ENCODE data around the gene TMEM231. TPM values are rescaled to one million over a fixed set of nuclear protein-coding genes. Genes with fewer than 3 reads are reported as not detected.

The TMEM231 gene
- total RNA-seq, 1 experiment from 2014 or later, result 6.6 TPM

GRCh38 chr16:75573955-75574354 is 17.9 kb upstream of the TMEM231 start:
- Mint-ChIP-seq H3K27ac (ENCODE audit: unreplicated experiment) (no peak overlapping the region), H3K4me3 (ENCODE audit: unreplicated experiment) (no peak overlapping the region), H3K27me3 (ENCODE audit: insufficient read depth, unreplicated experiment) (no peaks in the 10 kb centered on the region), H3K9me3 (ENCODE audit: unreplicated experiment) (no peaks in the 10 kb centered on the region), H3K4me1 (ENCODE audit: low read depth, unreplicated experiment) (no peaks in the 10 kb centered on the region), H3K36me3 (ENCODE audit: insufficient read depth, unreplicated experiment) (peaks cover 43% of the 10 kb centered on the region)
- H3K9me3 ChIP-seq, result no peaks in the 10 kb centered on the region
- no peaks in the 10 kb centered on the region for H3K4me1 ChIP-seq
- H3K36me3 ChIP-seq (ENCODE audit: control insufficient read depth, insufficient read depth, low read length), result peaks cover 10% of the 10 kb centered on the region
- H3K4me3 ChIP-seq (ENCODE audit: low read depth, low read length), result no peak overlapping the region
- BruUV-seq (replicated peaks), result no TSS peak
- intact Hi-C loops (cut with micrococcal nuclease; ENCODE audit: unreplicated experiment), result no loop called here
- no peaks in the 10 kb centered on the region for H3K27me3 ChIP-seq (replicated peaks; ENCODE audit: control insufficient read depth, insufficient read depth, low read length)
- POLR2A ChIA-PET, result no interaction called here
- CTCF ChIA-PET, result no interaction called here
- TF ChIP-seq CTCF (IDR thresholded peaks at IDR 0.05; ENCODE audit: insufficient read depth in 1 of 2, low read depth in 1 of 2, low read length in 1 of 2, severe bottlenecking in 1 of 2, unreplicated experiment in 1 of 2), result no peak
- DNase-seq, result no peak

GRCh38 chr16:75572864-75573542 is 17.0 kb upstream of the TMEM231 start:
- CTCF ChIA-PET, result no interaction called here
- intact Hi-C loops (cut with micrococcal nuclease; ENCODE audit: unreplicated experiment), result no loop called here
- Mint-ChIP-seq H3K9me3 (ENCODE audit: unreplicated experiment) (no peaks in the 10 kb centered on the region), H3K36me3 (ENCODE audit: insufficient read depth, unreplicated experiment) (peaks cover 38% of the 10 kb centered on the region), H3K27ac (ENCODE audit: unreplicated experiment) (no peak overlapping the region), H3K4me3 (ENCODE audit: unreplicated experiment) (no peak overlapping the region), H3K27me3 (ENCODE audit: insufficient read depth, unreplicated experiment) (no peaks in the 10 kb centered on the region), H3K4me1 (ENCODE audit: low read depth, unreplicated experiment) (no peaks in the 10 kb centered on the region)
- no TSS peak for BruUV-seq (replicated peaks)
- no peak for TF ChIP-seq CTCF (IDR thresholded peaks at IDR 0.05; ENCODE audit: insufficient read depth in 1 of 2, low read depth in 1 of 2, low read length in 1 of 2, severe bottlenecking in 1 of 2, unreplicated experiment in 1 of 2)
- Histone ChIP-seq H3K9me3 (no peaks in the 10 kb centered on the region), H3K4me3 (ENCODE audit: low read depth, low read length) (no peak overlapping the region), H3K27me3 (replicated peaks; ENCODE audit: control insufficient read depth, insufficient read depth, low read length) (no peaks in the 10 kb centered on the region), H3K36me3 (ENCODE audit: control insufficient read depth, insufficient read depth, low read length) (peaks cover 12% of the 10 kb centered on the region), H3K4me1 (no peaks in the 10 kb centered on the region)
- POLR2A ChIA-PET, result no interaction called here
- DNase-seq, result no peak

- BruUV-seq (replicated peaks), result no TSS peak
- H3K27ac Mint-ChIP-seq (ENCODE audit: unreplicated experiment), result no peak overlapping the region
- H3K9me3 ChIP-seq, result no peaks in the 10 kb centered on the region
- CTCF ChIA-PET, result no interaction called here
- H3K36me3 Mint-ChIP-seq (ENCODE audit: insufficient read depth, unreplicated experiment), result peaks cover 37% of the 10 kb centered on the region
- no peaks in the 10 kb centered on the region for H3K27me3 Mint-ChIP-seq (ENCODE audit: insufficient read depth, unreplicated experiment)
- no peaks in the 10 kb centered on the region for H3K4me1 Mint-ChIP-seq (ENCODE audit: low read depth, unreplicated experiment)
- no peak overlapping the region for H3K4me3 ChIP-seq (ENCODE audit: low read depth, low read length)
- peaks cover 12% of the 10 kb centered on the region for H3K36me3 ChIP-seq (ENCODE audit: control insufficient read depth, insufficient read depth, low read length)
- TF ChIP-seq CTCF (IDR thresholded peaks at IDR 0.05; ENCODE audit: insufficient read depth in 1 of 2, low read depth in 1 of 2, low read length in 1 of 2, severe bottlenecking in 1 of 2, unreplicated experiment in 1 of 2), result no peak
- intact Hi-C loops (cut with micrococcal nuclease; ENCODE audit: unreplicated experiment), result no loop called here
- H3K4me3 Mint-ChIP-seq (ENCODE audit: unreplicated experiment), result no peak overlapping the region
- 0 out of 2 replicates have a peak, but pooled peaks cover 6% of the 10 kb centered on the region for H3K4me1 ChIP-seq
- POLR2A ChIA-PET, result no interaction called here
- H3K27me3 ChIP-seq (replicated peaks; ENCODE audit: control insufficient read depth, insufficient read depth, low read length), result no peaks in the 10 kb centered on the region
- no peak for DNase-seq
- H3K9me3 Mint-ChIP-seq (ENCODE audit: unreplicated experiment), result no peaks in the 10 kb centered on the region
These were observed 14.5 kb upstream of the TMEM231 start for GRCh38 chr16:75570396-75571065.
